GM21576 (cell line): ENCODE results near the gene TMEM86A.

Experiments
- ATAC-seq: cut with Tn5 transposase; IDR thresholded peaks from one replicate; pipeline ENCODE4 v1.9.1; 2021; ENCODE audit warnings: mild to moderate bottlenecking, moderate library complexity; ENCODE audit not compliant: unreplicated experiment

Gene TMEM86A

DNA sequence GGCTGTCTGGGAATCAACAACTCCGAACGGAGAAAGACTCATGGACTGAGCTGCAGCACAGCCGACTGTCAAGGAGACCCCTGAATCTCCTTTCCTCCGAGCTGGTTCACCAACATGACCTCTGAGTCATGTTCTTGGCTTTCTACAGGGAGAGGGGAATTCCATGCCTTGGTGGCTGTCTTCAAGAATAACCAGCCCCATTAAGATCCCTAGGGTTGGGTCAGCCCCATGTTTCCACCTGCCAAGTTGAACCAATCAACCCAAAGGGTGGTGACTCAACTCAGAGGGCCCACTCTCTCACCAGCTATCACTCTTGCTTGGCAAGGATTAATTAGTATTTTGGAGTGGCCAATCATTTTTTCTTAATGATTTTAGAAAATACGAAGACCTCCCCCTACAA lies 55.7 kb downstream of the TMEM86A start:
- ATAC-seq = no peak
